ENCODE data around the gene BICC1.

The BICC1 gene

DNA sequence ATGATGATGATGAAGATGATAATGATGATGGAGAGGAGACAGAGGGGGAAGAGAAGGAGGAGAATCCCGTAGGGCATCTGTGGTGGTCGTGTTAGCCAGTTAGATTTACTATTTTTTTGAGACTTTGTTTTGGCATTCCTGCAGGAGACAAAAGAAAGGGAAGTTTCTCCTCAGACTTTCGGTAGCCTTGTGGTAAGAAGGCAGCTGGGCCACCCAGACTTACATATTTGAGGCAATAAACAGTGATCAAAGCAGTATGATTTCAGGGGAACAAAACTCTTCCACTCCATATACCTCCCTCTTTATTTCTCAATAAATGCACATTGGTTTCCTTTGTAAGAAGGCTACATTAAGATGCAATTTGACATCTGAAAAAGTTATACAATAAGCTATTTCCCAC lies 32.4 kb upstream of the BICC1 start:
- Histone ChIP-seq H3K4me1 (no peaks in the 10 kb centered on the region), H2AFZ (no peak overlapping the region), H3K36me3 (ENCODE audit: control insufficient read depth, insufficient read depth, low read length) (no peaks in the 10 kb centered on the region), H3K4me3 (ENCODE audit: low read depth, low read length) (no peak overlapping the region), H3K27ac (no peak overlapping the region), H3K9ac (no peak overlapping the region), H3K9me3 (ENCODE audit: control insufficient read depth, low read length) (no peaks in the 10 kb centered on the region), H3K4me2 (ENCODE audit: low read length) (no peak overlapping the region), H3K79me2 (no peaks in the 10 kb centered on the region), H3K27me3 (ENCODE audit: control insufficient read depth, insufficient read depth, low read length) (no peaks in the 10 kb centered on the region)
- no peak for TF ChIP-seq CTCF (IDR thresholded peaks at IDR 0.05)

DNA sequence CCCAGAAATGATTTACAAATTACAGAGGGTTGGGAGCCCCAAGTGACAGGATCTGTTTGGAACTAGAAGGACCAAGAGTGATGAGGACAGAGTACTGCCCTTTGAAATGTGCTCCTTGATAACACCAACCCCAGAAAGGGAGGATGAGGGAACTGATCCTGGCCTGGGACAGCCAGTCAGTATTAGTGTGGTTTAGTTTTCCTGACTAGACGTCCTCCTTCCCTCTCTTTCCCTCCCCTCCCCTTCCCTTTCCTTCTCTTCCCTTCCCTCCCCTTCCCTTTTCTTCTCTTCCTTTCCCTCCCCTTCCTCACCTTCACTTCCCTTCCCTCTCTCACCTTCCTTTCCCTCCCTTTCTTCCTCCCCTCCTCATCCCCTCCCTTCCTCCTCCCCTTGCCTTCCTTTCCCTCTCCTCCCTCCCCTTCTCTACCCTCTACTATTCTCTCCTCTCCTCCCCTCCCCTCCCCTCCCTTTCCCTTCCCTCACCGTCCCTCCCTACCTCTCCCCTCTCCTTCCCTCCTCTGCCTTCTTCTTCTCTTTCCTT lies 31.0 kb upstream of the BICC1 start:
- TF ChIP-seq CTCF (IDR thresholded peaks at IDR 0.05), result no peak
- H3K4me2 ChIP-seq (ENCODE audit: low read length), result no peak overlapping the region

GRCh38 chr10:58486821-58487220 lies 25.9 kb upstream of the BICC1 start:
- Histone ChIP-seq H3K4me1 (no peaks in the 10 kb centered on the region), H3K79me2 (no peaks in the 10 kb centered on the region), H3K27me3 (ENCODE audit: control insufficient read depth, insufficient read depth, low read length) (no peaks in the 10 kb centered on the region), H3K36me3 (ENCODE audit: control insufficient read depth, insufficient read depth, low read length) (no peaks in the 10 kb centered on the region), H3K9me3 (ENCODE audit: control insufficient read depth, low read length) (no peaks in the 10 kb centered on the region), H3K4me2 (ENCODE audit: low read length) (no peak overlapping the region), H2AFZ (no peak overlapping the region), H3K4me3 (ENCODE audit: low read depth, low read length) (no peak overlapping the region), H3K27ac (no peak overlapping the region), H3K9ac (no peak overlapping the region)
- TF ChIP-seq CTCF (IDR thresholded peaks at IDR 0.05), result no peak

More for the DNA sequence above, 31.0 kb upstream of the BICC1 start:
- Histone ChIP-seq H3K27me3 (ENCODE audit: control insufficient read depth, insufficient read depth, low read length) (no peaks in the 10 kb centered on the region), H3K4me3 (ENCODE audit: low read depth, low read length) (no peak overlapping the region), H3K79me2 (no peaks in the 10 kb centered on the region), H3K9me3 (ENCODE audit: control insufficient read depth, low read length) (no peaks in the 10 kb centered on the region), H3K36me3 (ENCODE audit: control insufficient read depth, insufficient read depth, low read length) (no peaks in the 10 kb centered on the region), H3K9ac (no peak overlapping the region), H2AFZ (no peak overlapping the region), H3K4me1 (no peaks in the 10 kb centered on the region), H3K27ac (no peak overlapping the region)

- Histone ChIP-seq H3K9ac (no peak overlapping the region), H3K4me3 (ENCODE audit: low read depth, low read length) (no peak overlapping the region), H3K9me3 (ENCODE audit: control insufficient read depth, low read length) (no peaks in the 10 kb centered on the region), H3K4me2 (ENCODE audit: low read length) (no peak overlapping the region), H3K79me2 (no peaks in the 10 kb centered on the region), H3K27ac (no peak overlapping the region), H3K36me3 (ENCODE audit: control insufficient read depth, insufficient read depth, low read length) (no peaks in the 10 kb centered on the region), H3K27me3 (ENCODE audit: control insufficient read depth, insufficient read depth, low read length) (no peaks in the 10 kb centered on the region), H2AFZ (no peak overlapping the region), H3K4me1 (no peaks in the 10 kb centered on the region)
- TF ChIP-seq CTCF (IDR thresholded peaks at IDR 0.05), result no peak
These were observed 23.8 kb upstream of the BICC1 start for GRCh38 chr10:58488921-58489320.

DNA sequence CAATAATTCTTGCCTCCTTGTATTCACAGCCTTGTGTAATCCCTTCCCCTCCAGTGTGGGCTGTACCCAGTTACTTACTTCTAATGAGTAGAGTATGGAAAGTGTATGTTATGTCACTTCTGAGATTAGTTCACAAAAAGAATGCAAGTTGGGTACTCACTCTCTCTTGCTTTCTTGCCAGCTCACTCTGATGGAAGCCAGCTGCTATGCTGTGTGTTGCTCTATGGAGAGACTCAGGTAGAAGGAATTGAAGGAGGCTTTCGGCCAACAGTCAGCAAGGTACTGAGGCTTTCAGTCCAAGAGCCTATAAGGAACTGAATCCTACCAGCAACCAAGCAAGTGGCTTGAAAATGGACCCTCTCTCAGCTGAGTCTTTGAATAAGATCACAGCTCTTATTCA lies 9.7 kb upstream of the BICC1 start:
- Histone ChIP-seq H3K27me3 (ENCODE audit: control insufficient read depth, insufficient read depth, low read length) (no peaks in the 10 kb centered on the region), H3K36me3 (ENCODE audit: control insufficient read depth, insufficient read depth, low read length) (no peaks in the 10 kb centered on the region), H3K27ac (no peak overlapping the region), H3K9me3 (ENCODE audit: control insufficient read depth, low read length) (no peaks in the 10 kb centered on the region), H3K4me3 (ENCODE audit: low read depth, low read length) (no peak overlapping the region), H3K79me2 (no peaks in the 10 kb centered on the region), H3K9ac (no peak overlapping the region), H3K4me2 (ENCODE audit: low read length) (no peak overlapping the region), H2AFZ (no peak overlapping the region), H3K4me1 (no peaks in the 10 kb centered on the region)
- no peak for TF ChIP-seq CTCF (IDR thresholded peaks at IDR 0.05)

Data from parathyroid adenoma (tissue), 2 donors.